Measurements from ENCODE around the gene ENO1.
"Not testable (repeated sequence)": the region's sequence is repeated elsewhere in the genome, so short reads cannot be mapped to it uniquely, and the experiment has no call there.

Gene ENO1

GRCh38 chr1:8854240-8854639 is 24.2 kb downstream of the ENO1 start:
- intact Hi-C loops (cut with DNase I): no loop called here
- peak in 1 of 10 donors; percentile 71 for DNase-seq

GRCh38 chr1:8851060-8851459 is 27.4 kb downstream of the ENO1 start:
- intact Hi-C loops (cut with DNase I): no loop called here
- DNase-seq: no peak

- peak; percentile 78 to 98 (median 86) for DNase-seq
- intact Hi-C loops (cut with DNase I): loop anchor here (1.0 to 5.0 kb wide), 3 partner anchors 37 to 288 kb away; no protein-coding TSS in a partner anchor
Measured at GRCh38 chr1:8848663-8849386, 29.7 kb downstream of the ENO1 start.

GRCh38 chr1:8847990-8848389 is 30.5 kb downstream of the ENO1 start:
- intact Hi-C loops (cut with DNase I): loop anchor here (2.0 to 5.0 kb wide), 2 partner anchors 36 to 287 kb away; no protein-coding TSS in a partner anchor
- no peak for DNase-seq

- peak in 1 of 10 donors; percentile 28 for DNase-seq
- intact Hi-C loops (cut with DNase I): loop anchor here (5.0 kb wide), 1 partner anchor 34 kb away; no protein-coding TSS in a partner anchor
Measured at GRCh38 chr1:8846263-8846662, 32.2 kb downstream of the ENO1 start.

GRCh38 chr1:8845104-8846097 is 33.1 kb downstream of the ENO1 start:
- DNase-seq: peak in 1 of 10 donors; percentile 67
- intact Hi-C loops (cut with DNase I): loop anchor here (5.0 kb wide), 1 partner anchor 33 kb away; no protein-coding TSS in a partner anchor

GRCh38 chr1:8844501-8845006 is 33.9 kb downstream of the ENO1 start:
- peak in 1 of 10 donors; percentile 52 for DNase-seq
- intact Hi-C loops (cut with DNase I): loop anchor here (5.0 kb wide), 1 partner anchor 32 kb away; no protein-coding TSS in a partner anchor

- intact Hi-C loops (cut with DNase I): no loop called here
- no peak for DNase-seq
Measured at GRCh38 chr1:8841395-8841794, 37.1 kb downstream of the ENO1 start.

- DNase-seq: peak in 1 of 10 donors; percentile 4
- intact Hi-C loops (cut with DNase I): no loop called here
Measured at GRCh38 chr1:8839990-8840389, 38.5 kb downstream of the ENO1 start.

GRCh38 chr1:8835941-8836643 is 42.4 kb downstream of the ENO1 start:
- peak in 1 of 10 donors; percentile 27 for DNase-seq
- intact Hi-C loops (cut with DNase I): no loop called here

GRCh38 chr1:8831340-8831739 is 47.1 kb downstream of the ENO1 start:
- DNase-seq: no peak
- intact Hi-C loops (cut with DNase I): no loop called here

- DNase-seq; intact Hi-C loops (cut with DNase I): not testable (repeated sequence)
Measured at GRCh38 chr1:8830732-8831131, 47.8 kb downstream of the ENO1 start.

GRCh38 chr1:8825985-8826481 is 52.5 kb downstream of the ENO1 start:
- peak in 1 of 10 donors; percentile 72 for DNase-seq
- intact Hi-C loops (cut with DNase I): no loop called here

- intact Hi-C loops (cut with DNase I): no loop called here
- no peak for DNase-seq
Measured at GRCh38 chr1:8823295-8823664, 55.2 kb downstream of the ENO1 start.

- intact Hi-C loops (cut with DNase I): no loop called here
- no peak for DNase-seq
Measured at GRCh38 chr1:8822373-8823294, 55.9 kb downstream of the ENO1 start.

GRCh38 chr1:8821084-8821483 is 57.4 kb downstream of the ENO1 start:
- intact Hi-C loops (cut with DNase I): no loop called here

GRCh38 chr1:8818789-8819188 is 59.7 kb downstream of the ENO1 start:
- intact Hi-C loops (cut with DNase I): loop anchor here (10.0 kb wide), 1 partner anchor 114 kb away; no protein-coding TSS in a partner anchor
- DNase-seq: not testable (repeated sequence)

More at GRCh38 chr1:8821084-8821483, 57.4 kb downstream of the ENO1 start:
- DNase-seq: no peak

GRCh38 chr1:8818325-8818775 is 60.1 kb downstream of the ENO1 start:
- intact Hi-C loops (cut with DNase I): loop anchor here (10.0 kb wide), 1 partner anchor 114 kb away; no protein-coding TSS in a partner anchor
- peak in 1 of 10 donors; percentile 35 for DNase-seq

All from posterior cingulate gyrus (tissue), 11 donors.